Parathyroid adenoma (tissue), 2 donors: Measurements from ENCODE around the gene BCL11B.

ENCODE experiments used
- H2AFZ ChIP-seq: fragments of 300-600 bp; sonication (generic); one replicate; pipeline ENCODE4 v1.7.0; 2017; ENCODE audit warnings: antibody characterized with exemption, mild to moderate bottlenecking
- H3K27ac ChIP-seq: fragments of 300-600 bp; sonication (generic); one replicate; pipeline ENCODE4 v1.7.0; 2017
- H3K27me3 ChIP-seq: fragments of 300-600 bp; sonication (generic); one replicate; pipeline ENCODE4 v1.7.0; 2017; ENCODE audit warnings: low read length; ENCODE audit not compliant: control insufficient read depth, insufficient read depth
- H3K36me3 ChIP-seq: fragments of 300-600 bp; sonication (generic); one replicate; pipeline ENCODE4 v1.7.0; 2017; ENCODE audit warnings: low read length; ENCODE audit not compliant: control insufficient read depth, insufficient read depth
- H3K4me1 ChIP-seq: fragments of 300-600 bp; sonication (generic); one replicate; pipeline ENCODE4 v1.7.0; 2017; ENCODE audit warnings: control low read depth
- H3K4me2 ChIP-seq: fragments of 300-600 bp; sonication (generic); one replicate; pipeline ENCODE4 v1.7.0; 2017; ENCODE audit warnings: low read length
- H3K4me3 ChIP-seq: fragments of 300-600 bp; sonication (generic); one replicate; pipeline ENCODE4 v1.7.0; 2017; ENCODE audit warnings: low read depth, low read length
- H3K79me2 ChIP-seq: fragments of 300-600 bp; sonication (generic); one replicate; pipeline ENCODE4 v1.7.0; 2017; ENCODE audit warnings: control low read depth
- H3K9ac ChIP-seq: fragments of 300-600 bp; sonication (generic); one replicate; pipeline ENCODE4 v1.7.0; 2017; ENCODE audit warnings: mild to moderate bottlenecking
- H3K9me3 ChIP-seq: fragments of 300-600 bp; sonication (generic); one replicate; pipeline ENCODE4 v1.7.0; 2017; ENCODE audit warnings: low read length; ENCODE audit not compliant: control insufficient read depth
- CTCF ChIP-seq: fragments of 300-600 bp; sonication (generic); IDR thresholded peaks from one replicate; pipeline ENCODE4 v1.7.0; 2017; ENCODE audit warnings: antibody characterized with exemption, mild to moderate bottlenecking
- donor health status: primary hyperparathyroidism.

The BCL11B gene

DNA sequence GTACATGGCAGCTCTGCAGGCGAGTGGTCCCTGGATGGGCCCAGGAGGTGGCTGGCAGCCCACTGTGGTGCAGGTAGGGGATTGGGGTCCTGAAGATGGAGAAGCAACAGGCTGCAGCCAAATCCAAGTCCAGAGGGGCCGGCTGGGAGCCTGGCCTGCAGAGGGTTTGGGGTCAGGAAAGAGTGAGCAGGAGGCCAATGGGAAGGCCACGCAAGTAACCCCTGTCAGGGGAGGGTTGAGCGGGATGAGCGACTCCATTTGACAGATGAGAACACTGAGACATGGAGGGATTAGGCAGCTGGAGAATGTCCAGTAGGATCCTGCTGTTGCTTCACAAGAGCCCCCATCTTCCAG lies 136.0 kb downstream of the BCL11B start:
- no peak overlapping the region for H3K9ac ChIP-seq
- H3K79me2 ChIP-seq, result no peaks in the 10 kb centered on the region
- H3K9me3 ChIP-seq, result no peaks in the 10 kb centered on the region
- no peak overlapping the region for H3K4me3 ChIP-seq
- no peaks in the 10 kb centered on the region for H3K4me1 ChIP-seq
- no peak overlapping the region for H3K27ac ChIP-seq
- TF ChIP-seq CTCF, result no peak
- no peaks in the 10 kb centered on the region for H3K27me3 ChIP-seq
- no peak overlapping the region for H2AFZ ChIP-seq
- H3K4me2 ChIP-seq, result no peak overlapping the region
- H3K36me3 ChIP-seq, result no peaks in the 10 kb centered on the region

GRCh38 chr14:99134516-99135046 lies 137.4 kb downstream of the BCL11B start:
- TF ChIP-seq CTCF, result no peak
- Histone ChIP-seq H3K79me2 (no peaks in the 10 kb centered on the region), H3K9ac (no peak overlapping the region), H3K9me3 (no peaks in the 10 kb centered on the region), H3K4me3 (no peak overlapping the region), H3K27me3 (no peaks in the 10 kb centered on the region), H3K36me3 (no peaks in the 10 kb centered on the region), H3K4me1 (no peaks in the 10 kb centered on the region), H2AFZ (no peak overlapping the region), H3K27ac (no peak overlapping the region), H3K4me2 (no peak overlapping the region)

DNA sequence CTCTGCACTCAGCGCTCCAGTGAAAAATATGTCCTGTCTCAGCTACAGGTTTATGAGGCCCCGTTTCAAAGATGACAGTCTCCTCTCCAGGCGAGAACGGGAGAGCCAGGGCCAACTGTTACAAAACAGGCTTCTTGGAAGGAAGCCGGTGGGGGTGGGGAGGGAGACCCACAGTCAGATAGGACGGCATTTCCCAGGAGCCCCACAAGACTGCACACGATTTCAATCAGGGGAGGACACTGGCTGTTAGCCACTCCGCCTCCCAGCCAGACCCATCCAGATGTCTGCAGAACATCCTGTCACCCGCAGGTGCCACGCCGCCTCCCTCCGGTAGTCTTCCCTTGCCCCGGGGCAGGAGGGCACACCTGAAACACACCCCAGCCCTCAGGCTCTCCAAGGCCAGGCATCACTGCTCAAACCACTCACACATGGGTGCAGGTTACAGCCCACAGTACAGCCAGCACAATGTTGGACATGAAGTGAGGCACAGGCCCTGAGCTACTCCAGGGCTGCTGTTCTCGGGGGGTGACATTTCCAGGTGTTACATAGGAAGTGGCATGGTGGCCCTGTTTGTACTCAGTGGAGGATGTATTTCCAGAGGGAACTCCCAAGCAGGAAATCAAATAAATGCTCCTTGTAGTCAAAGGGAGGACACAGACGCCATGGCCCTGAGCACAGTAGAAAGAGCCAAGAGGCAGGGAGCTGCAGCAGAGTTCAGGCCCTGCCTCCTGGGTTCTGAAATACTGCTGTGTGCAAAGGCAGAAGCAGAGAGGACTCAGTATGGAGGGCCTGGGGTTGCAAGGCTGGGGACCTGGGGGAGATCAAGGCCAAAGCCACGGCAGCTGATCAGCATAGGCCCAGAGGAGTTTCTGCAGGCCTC lies 138.1 kb downstream of the BCL11B start:
- TF ChIP-seq CTCF, result no peak
- Histone ChIP-seq H3K27me3 (no peaks in the 10 kb centered on the region), H3K9ac (no peak overlapping the region), H2AFZ (no peak overlapping the region), H3K9me3 (no peaks in the 10 kb centered on the region), H3K4me2 (no peak overlapping the region), H3K4me3 (no peak overlapping the region), H3K4me1 (no peaks in the 10 kb centered on the region), H3K79me2 (no peaks in the 10 kb centered on the region), H3K36me3 (no peaks in the 10 kb centered on the region), H3K27ac (no peak overlapping the region)

DNA sequence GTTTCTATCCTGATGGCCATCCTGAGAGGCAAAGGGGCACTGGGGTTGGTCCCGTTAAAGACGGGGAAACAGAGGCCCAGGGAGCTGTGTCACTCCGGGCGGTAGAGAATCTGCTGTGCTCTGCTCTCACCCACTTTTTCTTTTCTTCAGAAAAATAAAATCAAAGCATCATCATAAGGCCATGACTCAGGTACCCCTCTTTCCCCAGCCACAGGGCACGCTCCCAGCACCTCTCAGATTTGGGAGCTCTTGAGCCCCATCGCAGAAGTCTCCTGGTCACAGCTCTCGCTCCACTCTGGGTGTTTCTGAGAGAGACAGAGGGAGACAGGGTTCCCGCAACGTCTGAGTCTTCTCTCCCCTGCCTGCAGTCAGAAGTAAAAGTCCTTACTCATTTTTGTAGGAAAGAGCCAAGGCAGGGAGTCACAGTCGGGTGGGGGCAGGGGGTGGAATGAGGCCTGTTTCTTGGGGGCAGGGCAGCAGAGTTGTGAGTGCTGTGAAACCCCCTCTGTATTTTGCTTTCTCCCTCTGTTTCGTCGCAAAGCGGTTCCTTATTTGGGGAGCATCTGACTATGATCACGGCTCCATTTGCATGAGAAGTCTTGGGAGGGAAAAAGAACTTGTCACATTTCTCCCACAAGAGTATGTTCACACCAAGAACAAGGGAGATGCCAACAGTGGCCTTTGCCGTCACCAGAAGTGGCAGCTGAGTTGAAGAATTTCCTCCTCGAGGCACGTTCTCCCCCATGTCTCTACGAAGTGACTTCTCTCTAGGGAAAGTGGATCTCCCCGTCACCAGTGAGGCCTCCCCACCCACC lies 139.0 kb downstream of the BCL11B start:
- Histone ChIP-seq H3K4me1 (no peaks in the 10 kb centered on the region), H3K9me3 (no peaks in the 10 kb centered on the region), H3K36me3 (no peaks in the 10 kb centered on the region), H3K27me3 (no peaks in the 10 kb centered on the region), H3K27ac (no peak overlapping the region), H3K4me3 (no peak overlapping the region), H3K9ac (no peak overlapping the region), H2AFZ (no peak overlapping the region), H3K79me2 (no peaks in the 10 kb centered on the region), H3K4me2 (no peak overlapping the region)
- no peak for TF ChIP-seq CTCF
